Uterus (tissue), 2 donors: ENCODE data around the gene C1QL2.

Source experiments
- POLR2A ChIP-seq, 2 donors: fragments of 450-650 bp; IDR thresholded peaks; one replicate each; pipeline ENCODE4 v1.6.1; 2016; ENCODE audit warnings: antibody characterized with exemption in 2 of 2, mild to moderate bottlenecking in 1 of 2, moderate library complexity in 1 of 2
- TF ChIP-seq, protein P1 (sequence below), 4 experiments: fragments of 200-600 bp in 2 of 4; fragments of 450-650 bp in 2 of 4; sonication (generic) in 2 of 4; IDR thresholded peaks; one replicate each; pipeline ENCODE4 v1.5.1; 2016 to 2019; ENCODE audit warnings: antibody characterized with exemption in 4 of 4, mild to moderate bottlenecking in 2 of 4, moderate library complexity in 1 of 4

DNA sequence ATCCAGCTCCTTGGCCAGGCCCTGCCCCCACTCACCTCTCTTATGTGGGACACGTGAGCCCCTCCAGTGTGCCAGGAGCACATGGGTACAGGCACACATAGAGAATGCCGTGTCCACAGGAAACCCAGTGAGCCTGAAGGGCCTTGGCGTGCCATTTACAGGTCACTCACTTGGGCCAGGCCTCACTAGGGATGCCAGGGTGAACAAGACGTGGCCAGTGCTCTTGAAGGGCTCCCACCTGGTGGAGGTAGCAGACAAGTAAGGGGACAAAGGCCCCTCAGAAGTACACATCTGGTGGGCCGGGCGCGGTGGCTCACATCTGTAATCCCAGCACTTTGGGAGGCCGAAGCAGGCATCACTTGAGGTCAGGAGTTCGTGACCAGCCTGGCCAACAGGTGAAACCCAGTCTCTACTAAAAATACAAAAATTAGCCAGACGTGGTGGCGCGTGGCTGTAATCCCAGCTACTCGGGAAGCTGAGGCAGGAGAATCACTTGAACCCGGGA is 15.1 kb upstream of the C1QL2 start:
- TF ChIP-seq POLR2A (IDR thresholded peaks at IDR 0.05), result no peak
- TF ChIP-seq, protein P1, sequence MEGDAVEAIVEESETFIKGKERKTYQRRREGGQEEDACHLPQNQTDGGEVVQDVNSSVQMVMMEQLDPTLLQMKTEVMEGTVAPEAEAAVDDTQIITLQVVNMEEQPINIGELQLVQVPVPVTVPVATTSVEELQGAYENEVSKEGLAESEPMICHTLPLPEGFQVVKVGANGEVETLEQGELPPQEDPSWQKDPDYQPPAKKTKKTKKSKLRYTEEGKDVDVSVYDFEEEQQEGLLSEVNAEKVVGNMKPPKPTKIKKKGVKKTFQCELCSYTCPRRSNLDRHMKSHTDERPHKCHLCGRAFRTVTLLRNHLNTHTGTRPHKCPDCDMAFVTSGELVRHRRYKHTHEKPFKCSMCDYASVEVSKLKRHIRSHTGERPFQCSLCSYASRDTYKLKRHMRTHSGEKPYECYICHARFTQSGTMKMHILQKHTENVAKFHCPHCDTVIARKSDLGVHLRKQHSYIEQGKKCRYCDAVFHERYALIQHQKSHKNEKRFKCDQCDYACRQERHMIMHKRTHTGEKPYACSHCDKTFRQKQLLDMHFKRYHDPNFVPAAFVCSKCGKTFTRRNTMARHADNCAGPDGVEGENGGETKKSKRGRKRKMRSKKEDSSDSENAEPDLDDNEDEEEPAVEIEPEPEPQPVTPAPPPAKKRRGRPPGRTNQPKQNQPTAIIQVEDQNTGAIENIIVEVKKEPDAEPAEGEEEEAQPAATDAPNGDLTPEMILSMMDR (IDR thresholded peaks at IDR 0.05), result no peak
